NCI-H1694 (cell line): ENCODE data around the gene SIPA1L3.

ENCODE experiments used
- DNase-seq: peaks from one replicate; lab custom pipeline; 2025; lab: John Stamatoyannopoulos, UW

Gene SIPA1L3

GRCh38 chr19:37997911-37998344 lies 90.9 kb downstream of the SIPA1L3 start:
- no peak for DNase-seq

- DNase-seq: no peak
Observed at GRCh38 chr19:37998801-37999308, 91.8 kb downstream of the SIPA1L3 start.

GRCh38 chr19:37999309-38000213 lies 92.6 kb downstream of the SIPA1L3 start:
- DNase-seq: no peak

- DNase-seq: no peak
Observed at GRCh38 chr19:38001158-38001781, 94.3 kb downstream of the SIPA1L3 start.

GRCh38 chr19:38003438-38004185 lies 96.6 kb downstream of the SIPA1L3 start:
- DNase-seq: peak; percentile 94

GRCh38 chr19:38004186-38004520 lies 97.1 kb downstream of the SIPA1L3 start:
- no peak for DNase-seq

GRCh38 chr19:38004521-38005223 lies 97.7 kb downstream of the SIPA1L3 start:
- DNase-seq: peak; percentile 98

- DNase-seq: no peak
Observed at GRCh38 chr19:38005224-38005614, 98.2 kb downstream of the SIPA1L3 start.

- no peak for DNase-seq
Observed at GRCh38 chr19:38006361-38007045, 99.5 kb downstream of the SIPA1L3 start.

- no peak for DNase-seq
Observed at GRCh38 chr19:38009650-38010242, 102.7 kb downstream of the SIPA1L3 start.

GRCh38 chr19:38011426-38011825 lies 104.4 kb downstream of the SIPA1L3 start:
- DNase-seq: no peak

- no peak for DNase-seq
Observed at GRCh38 chr19:38012290-38012689, 105.3 kb downstream of the SIPA1L3 start.

- no peak for DNase-seq
Observed at GRCh38 chr19:38012944-38013343, 105.9 kb downstream of the SIPA1L3 start.

- DNase-seq: no peak
Observed at GRCh38 chr19:38013913-38014580, 107.0 kb downstream of the SIPA1L3 start.

- no peak for DNase-seq
Observed at GRCh38 chr19:38015216-38015615, 108.2 kb downstream of the SIPA1L3 start.

- no peak for DNase-seq
Observed at GRCh38 chr19:38015761-38016160, 108.8 kb downstream of the SIPA1L3 start.

GRCh38 chr19:38017401-38018151 lies 110.6 kb downstream of the SIPA1L3 start:
- no peak for DNase-seq

- DNase-seq: no peak
Observed at GRCh38 chr19:38018694-38019395, 111.8 kb downstream of the SIPA1L3 start.

- no peak for DNase-seq
Observed at GRCh38 chr19:38019396-38019724, 112.4 kb downstream of the SIPA1L3 start.
